GM23248 (cell line): Measurements from ENCODE around the gene RNF225.

Experiments
- EZH2 ChIP-seq: fragments of 200-600 bp; sonication (generic); IDR thresholded peaks from 2 replicates; pipeline ENCODE4 v1.6.1; 2018; ENCODE audit warnings: antibody characterized with exemption, mild to moderate bottlenecking; ENCODE audit not compliant: insufficient read depth, poor library complexity, severe bottlenecking
- EZH2phosphoT487 ChIP-seq: fragments of 200-600 bp; sonication (generic); IDR thresholded peaks from 2 replicates; pipeline ENCODE4 v1.6.1; 2018; ENCODE audit warnings: antibody characterized with exemption, moderate library complexity, mild to moderate bottlenecking, low read depth; ENCODE audit not compliant: insufficient read depth

DNA sequence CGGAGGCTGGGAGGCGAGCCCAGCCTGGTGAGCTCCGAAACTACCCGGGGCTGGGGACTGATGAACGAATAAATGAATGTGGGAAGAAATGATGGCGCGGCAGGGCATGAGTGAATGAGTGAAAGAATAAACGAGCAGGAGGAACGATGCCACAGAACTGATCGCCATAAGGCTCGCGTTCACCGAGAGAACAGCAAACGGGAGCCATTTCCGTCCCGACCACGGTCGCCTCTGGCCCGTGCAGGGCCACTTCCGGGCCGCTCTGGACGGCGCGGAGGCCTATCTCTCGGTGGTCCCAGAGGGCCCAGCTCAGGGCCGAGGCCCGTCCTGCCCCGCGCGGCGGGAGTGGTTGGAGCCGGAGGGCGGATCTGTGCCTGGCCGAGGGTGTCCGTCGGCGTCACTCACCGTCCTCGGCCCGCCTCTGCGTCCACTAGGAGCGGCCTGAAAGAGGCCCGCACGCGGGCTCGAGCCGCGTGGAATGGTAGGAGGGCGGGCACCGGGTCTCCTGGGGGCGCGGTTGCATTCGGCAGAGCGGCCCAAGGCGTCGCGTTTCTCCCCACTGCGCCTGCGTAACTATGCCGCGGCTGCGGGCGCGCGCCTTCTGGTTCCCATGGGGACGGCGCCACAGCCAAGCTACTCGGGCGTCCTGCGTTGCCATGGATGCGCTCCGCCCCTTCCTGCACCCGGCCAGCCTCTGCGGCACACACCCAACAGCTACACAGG is 33.0 kb upstream of the RNF225 start, which contains the start of gene ZNF497:
- TF ChIP-seq EZH2 (no peak), EZH2phosphoT487 (no peak)
